HG02870 (cell line): ENCODE results near the gene TXNL4A.

Experiments
- ATAC-seq: cut with Tn5 transposase; IDR thresholded peaks from one replicate; pipeline ENCODE4 v1.9.1; 2021; ENCODE audit warnings: mild to moderate bottlenecking, moderate library complexity; ENCODE audit not compliant: unreplicated experiment

TXNL4A gene

DNA sequence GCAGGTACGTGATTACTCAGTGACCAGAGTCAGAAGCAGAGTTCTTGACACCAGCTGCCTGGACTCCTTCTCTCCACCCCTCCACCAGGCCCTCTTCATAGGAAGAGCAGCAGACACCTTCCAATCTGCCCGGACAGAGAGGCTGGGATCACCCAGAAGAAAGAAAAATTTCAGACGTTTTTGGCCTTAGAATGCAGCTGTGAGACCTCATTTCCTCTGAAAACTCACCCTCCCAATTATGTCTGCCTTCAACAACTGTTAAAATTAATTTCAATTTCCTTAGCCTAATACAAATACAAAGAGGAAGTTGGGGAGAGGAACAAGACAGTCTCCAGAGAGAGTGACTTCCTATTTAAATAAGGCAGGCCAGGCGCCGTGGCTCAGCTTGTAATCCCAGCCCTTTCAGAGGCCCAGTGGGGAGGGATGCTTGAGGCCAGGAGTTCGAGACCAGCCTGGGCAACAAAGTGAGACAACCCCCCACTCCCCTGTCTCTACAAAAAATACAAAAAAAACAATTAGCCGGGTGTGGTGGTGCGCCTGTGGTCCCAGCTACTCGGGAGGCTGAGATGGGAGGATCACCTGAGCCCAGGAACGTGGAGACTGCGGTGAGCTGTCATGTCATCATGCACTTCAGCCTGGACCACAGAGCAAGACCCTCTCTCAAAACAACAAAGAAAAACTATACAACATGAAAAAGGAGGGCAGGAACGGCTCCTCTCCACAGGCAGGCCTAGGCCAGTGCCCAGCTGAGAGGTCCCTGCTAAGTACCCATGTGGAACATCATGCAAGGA lies 38.5 kb downstream of the TXNL4A start:
- ATAC-seq = peak; percentile 38

DNA sequence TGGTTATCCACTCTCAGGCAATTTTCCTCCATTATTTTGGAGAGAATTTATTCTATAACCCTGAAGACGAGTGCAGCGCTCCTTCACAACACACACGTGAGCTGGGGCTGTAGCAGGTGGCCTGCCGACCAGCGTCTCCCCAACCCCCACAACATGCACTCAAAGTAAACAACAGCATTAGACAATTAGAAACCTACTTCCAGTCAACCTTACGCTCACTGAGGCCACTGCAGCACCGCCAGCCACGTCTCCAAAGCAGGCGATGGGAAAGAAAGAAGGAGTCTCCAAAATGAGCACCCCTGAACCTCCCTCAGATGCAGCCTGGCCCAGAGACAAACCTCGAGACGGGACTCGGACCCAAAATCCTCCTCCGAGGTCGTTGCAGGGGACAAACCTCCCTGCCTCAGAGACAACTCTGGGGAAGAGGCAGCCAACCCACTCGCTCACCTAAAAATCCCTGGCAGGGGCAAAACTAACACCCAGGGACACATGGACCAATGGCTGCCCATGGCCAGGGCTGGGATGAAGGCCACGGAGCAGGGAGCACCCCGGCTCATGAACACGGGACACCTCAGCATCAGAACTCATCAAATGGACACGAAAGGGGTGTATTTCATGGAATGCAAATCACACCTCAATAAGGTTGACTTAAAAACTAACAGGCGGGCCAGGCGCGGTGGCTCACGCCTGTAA lies 39.5 kb downstream of the TXNL4A start:
- no peak for ATAC-seq

DNA sequence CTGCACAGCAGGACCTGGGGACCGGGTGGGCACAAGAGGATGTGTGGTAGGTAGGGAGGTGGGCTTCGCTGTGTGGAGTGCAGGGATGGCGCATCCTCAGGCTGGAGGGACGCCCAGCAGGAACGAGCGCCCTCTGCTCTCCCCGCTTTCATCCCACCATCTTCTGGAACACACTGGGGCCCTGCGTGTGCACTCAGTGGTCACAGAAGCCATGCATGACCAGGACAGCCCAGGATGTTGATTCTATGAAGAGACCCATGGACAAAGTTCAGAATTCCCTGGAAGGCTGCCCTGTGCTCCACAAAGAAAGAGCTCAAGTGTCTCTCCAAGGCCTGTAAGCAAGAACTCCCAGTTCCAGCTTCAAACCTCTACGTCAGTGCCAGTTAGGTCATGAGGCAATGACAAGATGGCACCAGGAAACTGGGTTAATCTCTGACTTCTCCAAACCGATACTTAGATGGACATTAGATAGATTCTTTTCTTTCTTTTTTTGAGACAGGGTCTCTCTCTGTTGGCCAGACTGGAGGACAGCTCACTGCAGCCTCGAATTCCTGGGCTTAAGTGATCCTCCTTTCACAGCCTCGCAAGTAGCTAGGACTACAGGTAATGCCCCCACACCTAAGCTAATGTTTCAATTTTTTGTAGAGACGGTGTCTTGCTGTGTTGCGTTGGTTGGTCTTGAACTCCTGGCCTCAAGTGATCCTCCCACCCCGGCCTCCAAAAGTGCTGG lies 40.3 kb downstream of the TXNL4A start:
- no peak for ATAC-seq

DNA sequence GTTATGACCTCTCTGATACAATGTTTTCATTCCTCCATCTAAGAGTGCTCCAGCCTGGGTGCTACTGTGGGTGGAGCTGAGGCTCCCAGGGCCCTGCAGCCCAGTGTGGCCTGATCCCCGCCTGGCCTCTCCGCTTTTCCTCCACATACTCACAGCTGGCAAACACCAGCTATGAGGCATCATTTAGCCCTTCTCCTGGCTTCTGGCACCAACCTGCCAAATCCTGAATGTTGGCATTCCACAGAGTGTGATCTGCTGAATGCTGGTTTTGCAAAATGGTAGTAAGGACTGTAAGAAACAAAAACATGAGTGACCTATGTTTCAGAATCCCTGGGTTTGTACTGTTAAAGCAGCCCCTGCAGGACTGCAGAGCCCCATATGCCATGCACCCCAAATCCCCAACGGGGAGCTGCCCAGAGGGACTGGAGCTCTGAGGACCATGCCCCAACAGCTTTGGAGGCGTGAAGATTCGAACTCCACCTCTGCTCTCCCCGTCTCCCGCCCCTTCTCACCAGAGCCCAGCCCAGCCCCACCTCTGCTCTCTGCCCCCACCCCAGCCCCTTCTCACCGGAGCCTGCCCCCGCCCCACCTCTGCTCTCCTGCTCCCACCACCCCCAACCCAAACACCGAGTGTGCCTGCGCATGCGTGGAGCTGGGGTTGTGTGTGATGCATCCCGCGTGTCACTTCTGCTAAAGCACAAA lies 41.2 kb downstream of the TXNL4A start:
- ATAC-seq = no peak

DNA sequence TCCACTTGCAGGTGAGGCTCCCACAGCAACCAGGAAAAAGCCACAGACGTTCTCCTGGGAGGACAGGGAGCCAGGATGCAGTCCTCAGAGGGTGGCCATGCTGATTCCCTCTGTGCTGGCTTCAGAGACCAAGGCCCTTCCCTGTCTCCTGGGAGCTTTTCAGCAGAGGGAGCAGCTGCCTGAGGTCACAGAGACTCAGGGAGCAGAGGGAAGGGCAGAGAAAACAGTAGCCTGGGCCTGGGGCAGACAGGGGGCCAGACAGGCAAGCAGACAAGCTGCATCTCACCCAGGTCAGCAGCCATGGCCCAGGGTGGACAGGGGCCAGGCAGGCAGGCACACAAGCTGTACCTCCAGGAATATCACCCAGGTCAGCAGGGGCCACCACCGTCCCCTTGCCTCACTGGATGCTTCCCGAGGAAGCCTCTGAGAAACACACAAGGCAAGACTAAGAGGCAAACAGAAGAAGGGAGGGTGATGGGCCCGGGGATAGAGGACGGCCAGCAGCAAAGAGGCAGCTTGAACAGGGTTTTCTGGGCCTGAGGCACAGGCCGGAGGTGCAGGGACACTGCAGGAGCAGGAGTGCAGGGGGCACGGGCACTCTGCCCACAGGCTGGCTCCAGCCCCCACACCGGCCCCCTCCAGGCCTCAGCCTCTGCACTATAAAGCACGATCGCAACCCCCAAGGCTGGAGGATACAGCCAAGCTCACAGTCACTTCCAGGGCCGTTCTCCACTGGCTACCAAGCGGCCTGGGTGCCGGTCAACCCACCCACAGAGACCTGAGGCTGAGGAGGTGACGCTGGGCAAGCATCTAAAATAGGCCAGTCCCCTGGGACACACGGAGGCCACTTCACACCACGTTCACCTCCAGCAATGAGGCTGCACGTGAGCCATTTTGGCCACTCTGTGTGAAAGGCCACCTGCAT lies 43.0 kb downstream of the TXNL4A start:
- ATAC-seq = no peak

DNA sequence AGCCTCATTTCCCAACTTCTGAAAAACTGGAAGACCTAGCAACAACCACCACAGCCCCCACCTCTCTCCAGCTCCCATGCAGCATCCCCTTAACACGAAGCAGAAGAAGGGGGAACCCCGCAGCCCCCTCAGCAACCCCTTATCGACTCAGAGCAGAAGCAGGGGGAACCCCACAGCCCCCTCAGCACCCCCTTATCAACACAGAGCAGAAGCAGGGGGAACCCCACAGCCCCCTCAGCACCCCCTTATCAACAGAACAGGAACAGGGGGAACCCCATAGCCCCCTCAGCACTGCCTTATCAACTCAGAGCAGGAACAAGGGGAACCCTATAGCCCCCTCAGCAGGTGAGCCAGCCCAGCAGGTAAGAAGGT lies 43.6 kb downstream of the TXNL4A start:
- peak; percentile 3 for ATAC-seq

DNA sequence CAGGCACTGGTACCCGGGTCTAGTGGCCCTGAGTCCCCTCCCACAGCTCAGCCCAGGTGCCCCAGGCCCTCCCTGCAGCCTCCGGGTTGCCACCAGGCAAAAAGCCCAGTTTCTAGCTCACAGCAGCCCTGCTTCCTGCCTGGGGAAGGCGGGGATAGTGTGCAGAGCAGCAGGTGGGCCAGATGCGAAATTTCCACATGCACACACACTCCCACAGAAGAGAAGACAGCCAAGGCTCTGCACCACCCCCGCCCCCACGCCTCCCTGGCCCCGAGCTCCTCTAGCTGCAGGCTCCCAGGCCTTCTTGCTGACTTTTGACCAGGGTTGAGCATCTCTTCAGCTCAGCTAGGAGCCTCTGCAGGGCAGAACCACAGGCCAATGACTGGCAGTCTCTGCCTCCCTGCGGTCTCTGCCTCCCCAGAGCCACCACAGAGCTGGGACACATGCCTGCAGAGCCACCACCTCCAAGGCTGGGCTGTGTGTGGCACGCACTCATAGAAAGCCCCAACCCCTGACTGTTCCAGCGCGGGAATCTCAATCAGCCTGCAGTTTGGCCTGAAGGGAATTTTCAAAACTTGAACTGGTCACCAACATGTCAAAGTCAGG lies 44.1 kb downstream of the TXNL4A start:
- peak; percentile 61 for ATAC-seq

DNA sequence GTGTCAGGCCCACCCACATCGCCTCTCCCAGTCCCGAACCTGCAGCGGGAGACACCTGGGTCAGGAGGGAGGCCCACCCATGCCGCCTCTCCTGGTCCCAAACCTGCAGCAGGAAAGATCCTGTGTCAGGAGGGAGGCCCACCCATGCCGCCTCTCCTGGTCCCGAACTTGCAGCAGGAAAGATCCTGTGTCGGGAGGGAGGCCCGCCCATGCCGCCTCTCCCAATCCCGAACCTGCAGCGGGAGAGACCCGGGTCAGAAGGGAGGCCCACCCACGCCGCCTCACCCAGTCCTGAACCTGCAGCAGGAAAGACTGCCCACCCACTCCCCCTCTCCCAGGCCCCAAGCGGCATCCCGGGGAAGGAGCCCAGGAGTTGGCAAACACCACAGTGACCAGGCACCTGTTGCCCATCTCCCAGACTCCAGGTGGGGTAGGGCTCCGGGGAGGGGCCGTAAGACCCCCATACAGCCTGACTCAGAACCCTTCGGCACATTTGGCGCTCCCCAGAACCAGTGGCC lies 44.7 kb downstream of the TXNL4A start:
- no peak for ATAC-seq

DNA sequence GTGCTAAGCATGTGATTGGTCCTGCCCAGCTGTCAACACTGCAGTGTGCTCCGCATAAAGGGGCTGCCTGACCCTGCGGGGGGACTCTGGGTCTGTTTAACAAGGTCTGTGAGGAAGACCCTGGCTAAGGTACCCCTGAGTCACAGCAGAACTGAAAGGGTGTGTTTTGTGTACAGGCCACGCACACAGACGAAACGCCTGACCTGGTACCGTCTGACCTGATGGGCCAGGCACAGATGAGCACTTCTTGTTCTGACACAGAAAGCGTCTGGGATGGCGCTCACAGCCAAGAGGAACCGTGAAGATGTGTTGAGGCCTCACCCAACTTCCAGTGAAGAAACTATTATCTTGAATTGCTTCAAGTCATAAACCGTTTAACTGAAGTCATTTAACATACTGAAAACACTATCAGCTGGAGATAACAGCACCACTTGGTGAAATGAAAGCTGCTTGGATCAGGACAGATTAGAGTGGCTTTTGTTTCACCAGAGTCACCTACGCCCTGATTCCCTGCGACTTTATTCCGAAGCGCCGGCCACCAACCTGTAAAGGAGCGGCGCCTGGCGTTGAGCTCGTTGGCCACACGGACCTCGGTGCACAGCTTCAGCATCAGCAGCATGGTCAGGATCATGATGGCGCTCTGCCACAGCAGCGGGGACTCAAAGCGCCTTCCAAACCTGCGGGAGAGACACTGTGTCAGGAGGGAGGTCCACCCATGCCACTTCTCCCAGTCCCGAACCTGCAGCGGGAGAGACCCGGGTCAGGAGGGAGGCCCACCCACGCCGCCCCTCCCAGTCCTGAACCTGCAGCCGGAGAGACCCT lies 45.4 kb downstream of the TXNL4A start:
- ATAC-seq = no peak

DNA sequence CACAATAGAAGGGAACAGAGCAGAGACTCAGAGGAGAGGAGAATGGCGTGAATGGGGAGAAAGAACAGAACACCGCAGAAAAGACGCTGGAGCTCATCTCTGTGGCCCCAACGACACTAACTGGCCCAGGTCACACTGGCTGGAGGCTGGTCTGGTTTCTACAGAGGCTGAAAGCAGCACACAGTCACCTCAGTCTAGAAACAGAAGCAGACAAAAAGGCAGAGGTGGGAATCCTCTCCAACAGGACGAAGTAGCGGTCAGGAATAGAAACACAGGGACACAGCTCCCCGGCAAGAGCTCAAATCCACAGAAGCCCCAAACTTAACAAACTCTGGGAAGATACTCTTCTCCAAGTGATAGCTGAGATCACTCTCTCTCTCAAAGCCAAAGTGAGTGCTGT lies 46.2 kb downstream of the TXNL4A start:
- ATAC-seq = no peak

DNA sequence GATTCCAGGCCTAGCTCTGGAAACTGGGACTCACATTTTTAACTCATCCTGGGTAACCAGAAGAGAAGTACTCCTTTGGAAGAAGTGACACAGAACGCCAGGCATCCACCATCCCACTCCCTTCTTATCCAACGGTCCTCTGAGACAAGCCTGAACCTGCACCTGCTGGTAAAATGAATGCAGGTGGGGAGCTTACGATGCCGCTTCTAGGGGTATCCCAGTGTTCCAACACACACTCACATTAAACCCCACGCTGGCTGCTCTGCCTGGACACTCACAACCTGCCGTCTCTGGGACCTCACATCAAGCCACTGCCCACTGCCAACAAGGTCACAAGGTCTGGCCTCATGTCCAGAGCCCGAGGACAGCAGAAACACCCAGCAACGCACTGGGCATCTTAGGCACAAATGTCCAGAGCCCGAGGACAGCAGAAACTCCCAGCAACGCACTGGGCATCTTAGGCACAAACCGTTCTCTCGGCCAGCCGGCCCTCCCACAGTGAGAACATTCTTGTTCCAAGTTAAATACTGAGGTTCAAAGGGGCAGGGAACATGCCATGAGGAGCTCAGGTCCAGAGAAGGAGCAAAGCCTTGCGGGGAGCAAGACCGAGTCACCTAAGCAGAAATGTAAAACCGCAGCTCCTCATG lies 46.8 kb downstream of the TXNL4A start:
- ATAC-seq = no peak

DNA sequence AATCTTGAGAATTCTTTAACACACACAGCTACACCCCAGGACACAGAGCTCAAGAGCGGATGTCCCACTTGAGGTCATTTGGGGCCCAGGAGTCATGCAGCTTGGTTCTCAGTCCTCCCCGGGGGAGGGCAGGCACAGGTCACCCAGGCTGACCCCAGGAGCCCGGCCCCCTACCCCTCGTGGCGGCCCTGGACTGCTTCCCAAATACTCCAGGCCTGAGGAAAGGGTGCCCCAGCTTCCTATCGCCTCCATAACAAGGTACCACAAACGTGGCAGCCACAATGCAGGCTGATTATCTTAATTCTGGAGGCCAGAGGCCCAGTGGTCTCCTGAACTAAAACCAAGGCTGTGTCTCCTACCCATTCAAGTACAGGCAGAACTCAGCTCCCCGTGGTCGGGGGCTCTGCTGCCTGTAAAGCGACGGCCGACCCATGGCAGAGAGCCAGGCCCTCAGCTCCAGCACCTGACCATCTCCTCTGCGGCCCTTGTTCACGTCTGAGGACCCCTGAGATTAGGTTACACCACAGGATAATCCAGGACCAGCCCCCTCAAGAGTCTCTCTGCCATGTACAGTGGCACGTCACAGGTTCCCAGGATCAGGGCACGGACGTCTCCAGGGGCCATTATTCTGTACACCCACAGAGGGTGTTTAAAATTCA lies 47.4 kb downstream of the TXNL4A start:
- no peak for ATAC-seq

DNA sequence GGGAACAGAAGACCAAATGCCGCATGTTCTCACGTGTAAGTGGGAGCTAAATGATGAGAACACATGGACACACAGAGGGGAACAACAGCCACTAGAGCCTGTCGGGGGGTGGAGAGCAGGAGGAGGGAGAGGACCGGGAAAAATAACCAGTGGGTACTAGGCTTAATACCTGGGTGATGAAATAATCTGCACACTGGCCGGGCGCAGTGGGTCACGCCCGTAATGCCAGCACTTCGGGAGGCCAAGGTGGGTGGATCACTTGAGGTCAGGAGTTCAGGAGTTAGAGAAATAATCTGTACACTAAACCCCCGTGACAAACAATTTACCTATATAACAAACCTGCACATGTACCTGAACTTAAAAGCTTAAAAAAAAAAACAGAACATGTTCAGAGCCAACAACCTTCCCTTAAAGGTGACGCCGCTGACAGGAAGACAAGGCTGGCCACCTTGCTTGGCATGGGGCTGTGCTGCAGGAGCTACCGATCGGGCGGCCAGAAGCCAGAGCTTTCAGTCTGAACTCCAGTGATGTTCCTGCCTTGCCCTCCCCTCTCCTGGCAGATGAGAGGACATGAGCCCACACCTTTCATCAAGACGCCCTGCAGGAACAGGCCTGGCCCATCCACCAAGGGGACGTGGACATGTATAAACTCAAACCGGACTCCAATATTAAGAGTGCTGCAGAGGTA lies 48.1 kb downstream of the TXNL4A start:
- ATAC-seq = no peak

DNA sequence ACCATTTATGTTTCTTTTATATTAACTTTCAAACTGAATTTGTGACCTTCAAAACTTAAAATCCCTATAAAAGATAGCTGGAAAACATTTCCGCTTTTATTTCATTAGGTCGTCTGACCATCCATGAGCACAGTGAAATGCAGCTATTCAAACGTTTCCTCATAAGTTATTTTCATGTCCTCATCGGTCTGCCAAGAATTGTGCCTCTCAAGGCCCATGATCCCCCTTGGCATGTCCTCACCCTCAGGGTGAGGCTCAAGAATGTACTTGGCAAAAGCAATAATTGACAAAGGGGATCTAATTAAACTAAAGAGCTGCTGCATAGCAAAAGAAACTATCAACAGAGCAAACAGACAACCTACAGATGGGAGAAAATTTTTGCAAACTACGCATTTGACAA lies 49.3 kb downstream of the TXNL4A start:
- no peak for ATAC-seq

DNA sequence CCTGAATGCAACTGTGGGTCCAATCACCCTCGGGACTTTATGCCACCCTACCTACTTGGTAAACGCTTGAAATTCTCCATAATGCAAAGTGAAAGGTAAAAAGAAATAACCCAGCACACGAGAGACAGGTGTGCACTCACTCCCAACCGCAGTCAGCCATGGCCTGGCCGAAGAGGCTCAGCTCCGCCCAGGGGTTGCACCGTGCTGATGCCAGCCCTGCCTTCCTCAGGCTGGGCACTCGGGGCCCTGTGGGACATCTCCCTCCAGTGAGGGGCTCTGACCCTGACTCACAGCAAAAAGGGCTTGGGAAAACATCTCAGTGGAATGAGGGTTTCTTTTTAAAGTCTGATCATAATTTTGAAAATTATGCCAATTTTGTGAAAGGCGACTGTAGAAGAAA lies 50.2 kb downstream of the TXNL4A start:
- no peak for ATAC-seq

DNA sequence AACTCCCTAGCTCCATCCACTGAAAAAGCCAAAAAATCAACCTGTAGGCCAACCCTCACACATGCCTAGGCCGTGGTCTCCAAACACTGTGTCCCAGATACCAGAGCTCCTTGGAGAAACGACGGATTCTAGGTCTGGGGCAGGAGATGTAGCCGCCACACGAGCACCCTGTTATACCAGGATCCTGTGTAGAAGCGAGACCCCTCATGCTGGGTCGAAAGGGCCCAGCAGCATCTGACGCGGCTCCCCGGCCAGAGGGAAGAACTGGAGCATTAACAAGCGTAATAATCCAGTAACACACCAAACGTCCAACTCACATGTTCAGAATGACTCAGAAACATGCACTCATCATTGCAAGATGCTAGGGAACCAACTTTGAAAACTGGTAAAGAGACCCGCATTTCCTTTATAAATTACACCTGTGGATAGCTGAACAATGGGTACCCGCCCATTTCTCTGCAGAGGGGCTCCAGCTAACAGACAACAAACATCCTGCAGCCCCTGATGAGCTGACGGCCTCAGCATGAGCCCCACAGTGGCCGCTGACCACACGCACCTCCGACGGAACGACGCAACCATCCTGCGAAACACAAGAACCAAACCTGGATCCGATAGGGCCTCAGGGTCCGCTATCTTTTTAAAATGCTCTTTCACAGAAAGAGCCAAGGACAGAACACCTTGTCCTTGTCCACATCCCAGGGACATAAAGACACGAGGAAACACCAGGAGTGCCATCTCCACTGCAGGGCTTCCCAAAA lies 51.1 kb downstream of the TXNL4A start:
- no peak for ATAC-seq
